GM23338 (cell line): ENCODE measurements around the gene DEK. TPM values are rescaled to one million over a fixed set of nuclear protein-coding genes. Genes with fewer than 3 reads are reported as not detected.

Source experiments
- ATAC-seq: fragments of 200-7000 bp; cut with Tn5 transposase; 3 replicates; pipeline ENCODE4 v1.9.1; 2020
- DNase-seq: peaks from one replicate; pipeline ENCODE4 v3.0.0-alpha.2; 2015; ENCODE audit warnings: low spot score
- H2AFZ ChIP-seq: fragments of 200-600 bp; sonication (generic); 2 replicates; pipeline ENCODE4 v1.8.0; 2016; ENCODE audit warnings: antibody characterized with exemption, mild to moderate bottlenecking, moderate library complexity
- H3F3A ChIP-seq: fragments of 200-600 bp; sonication (generic); replicated peaks from 2 replicates; pipeline ENCODE4 v1.8.0; 2017; ENCODE audit warnings: antibody characterized with exemption, mixed run types, low read depth
- H3K27ac ChIP-seq: fragments of 200-600 bp; sonication (generic); 2 replicates; pipeline ENCODE4 v1.6.1; 2016; ENCODE audit warnings: low read depth
- H3K27me3 ChIP-seq: fragments of 200-600 bp; sonication (generic); 2 replicates; pipeline ENCODE4 v1.8.0; 2016; ENCODE audit warnings: mild to moderate bottlenecking, mixed run types, moderate library complexity; ENCODE audit not compliant: insufficient read depth
- H3K36me3 ChIP-seq: fragments of 200-600 bp; sonication (generic); 2 replicates; pipeline ENCODE4 v1.8.0; 2016; ENCODE audit warnings: mild to moderate bottlenecking; ENCODE audit not compliant: insufficient read depth
- H3K4me1 ChIP-seq: fragments of 200-600 bp; sonication (generic); 2 replicates; pipeline ENCODE4 v1.8.0; 2016; ENCODE audit warnings: mild to moderate bottlenecking, moderate library complexity; ENCODE audit not compliant: insufficient read depth
- H3K4me2 ChIP-seq: fragments of 200-600 bp; sonication (generic); 2 replicates; pipeline ENCODE4 v1.7.1; 2017; ENCODE audit warnings: mixed run types
- H3K4me3 ChIP-seq: fragments of 200-600 bp; sonication (generic); 2 replicates; pipeline ENCODE4 v1.6.1; 2016; ENCODE audit warnings: mixed run types
- H3K79me2 ChIP-seq: fragments of 200-600 bp; sonication (generic); replicated peaks from 2 replicates; pipeline ENCODE4 v1.8.0; 2017; ENCODE audit warnings: mild to moderate bottlenecking; ENCODE audit not compliant: insufficient read depth
- H3K9me2 ChIP-seq: fragments of 200-600 bp; sonication (generic); 2 replicates; pipeline ENCODE4 v1.8.0; 2017; ENCODE audit not compliant: insufficient read depth
- H4K20me1 ChIP-seq: fragments of 200-600 bp; sonication (generic); replicated peaks from 2 replicates; pipeline ENCODE4 v1.8.0; 2017; ENCODE audit warnings: mild to moderate bottlenecking; ENCODE audit not compliant: insufficient read depth
- H3K27ac Mint-ChIP-seq: 2 replicates; pipeline ENCODE4 v1.8.0; 2020; ENCODE audit warnings: inconsistent platforms, mild to moderate bottlenecking, moderate library complexity, mixed read lengths
- H3K27me3 Mint-ChIP-seq: 3 replicates; pipeline ENCODE4 v1.8.0; 2022; ENCODE audit warnings: low read depth, mild to moderate bottlenecking, moderate library complexity, mixed read lengths, inconsistent platforms; ENCODE audit not compliant: insufficient read depth, poor library complexity
- H3K36me3 Mint-ChIP-seq: 3 replicates; pipeline ENCODE4 v1.8.0; 2021; ENCODE audit warnings: low read depth, mild to moderate bottlenecking, inconsistent platforms, moderate library complexity, mixed read lengths
- H3K4me1 Mint-ChIP-seq: 3 replicates; pipeline ENCODE4 v1.8.0; 2020; ENCODE audit warnings: mild to moderate bottlenecking, inconsistent platforms, mixed read lengths
- H3K4me3 Mint-ChIP-seq: 3 replicates; pipeline ENCODE4 v1.8.0; 2021; ENCODE audit warnings: moderate library complexity, mild to moderate bottlenecking, inconsistent platforms, mixed read lengths
- H3K9me3 Mint-ChIP-seq: 3 replicates; pipeline ENCODE4 v1.8.0; 2020; ENCODE audit warnings: moderate library complexity, mild to moderate bottlenecking, inconsistent platforms, mixed read lengths
- CREB1 ChIP-seq: fragments of 250-450 bp; sonication (Bioruptor Pico); IDR thresholded peaks from 2 replicates; pipeline ENCODE4 v1.5.0; 2020; ENCODE audit warnings: low read depth, mild to moderate bottlenecking, moderate library complexity
- CTCF ChIP-seq, 2 experiments: fragments of 200-600 bp in 1 of 2; sonication (generic) in 1 of 2; conservative IDR thresholded peaks; 2 replicates each; pipeline versions ENCODE4 v1.5.1 to v1.6.1; 2016 to 2017; ENCODE audit warnings: antibody characterized with exemption in 2 of 2, low read depth in 2 of 2, mild to moderate bottlenecking in 2 of 2, moderate library complexity in 1 of 2
- ETS1 ChIP-seq: IDR thresholded peaks from 2 replicates; pipeline ENCODE4 v1.6.1; 2016; ENCODE audit warnings: antibody characterized with exemption
- EZH2phosphoT487 ChIP-seq: fragments of 200-600 bp; sonication (generic); IDR thresholded peaks from one replicate; pipeline ENCODE4 v1.8.1; 2018; ENCODE audit warnings: antibody characterized with exemption; ENCODE audit not compliant: unreplicated experiment
- JUNB ChIP-seq: IDR thresholded peaks from one replicate; pipeline ENCODE4 v1.6.1; 2016; ENCODE audit warnings: antibody characterized with exemption; ENCODE audit not compliant: unreplicated experiment
- REST ChIP-seq: IDR thresholded peaks from one replicate; pipeline ENCODE4 v1.6.1; 2018; ENCODE audit warnings: antibody characterized with exemption; ENCODE audit not compliant: unreplicated experiment
- ZNF114 ChIP-seq: fragments of 250-450 bp; sonication (Bioruptor Pico); IDR thresholded peaks from 2 replicates; pipeline ENCODE4 v1.5.0; 2020; ENCODE audit warnings: mild to moderate bottlenecking, moderate library complexity
- ZNF462 ChIP-seq: fragments of 250-450 bp; sonication (Bioruptor Pico); IDR thresholded peaks from 2 replicates; pipeline ENCODE4 v1.5.0; 2020; ENCODE audit warnings: mild to moderate bottlenecking, moderate library complexity
- polyA plus RNA-seq: library from polyadenylated mRNA; unstranded; fragments of >200 nt; fragmentation: Nextera tagmentation; extraction: Ambion mirVana; gene quantifications from 2 replicates; pipeline ENCODE4 v1.2.1, GENCODE V29; 2016
- total RNA-seq: library from RNA; depleted of rRNA; stranded (reverse); fragments of >200 nt; shearing (Covaris generic); gene quantifications from 2 replicates; pipeline ENCODE4 v1.2.3, GENCODE V29; 2014

DEK gene
- total and polyA plus RNA-seq, 2 experiments from 2014 or later = 218 to 582 TPM

GRCh38 chr6:18183766-18184165 lies 80.6 kb downstream of the DEK start (continued):
- TF ChIP-seq REST = no peak
- TF ChIP-seq EZH2phosphoT487 = no peak

DNA sequence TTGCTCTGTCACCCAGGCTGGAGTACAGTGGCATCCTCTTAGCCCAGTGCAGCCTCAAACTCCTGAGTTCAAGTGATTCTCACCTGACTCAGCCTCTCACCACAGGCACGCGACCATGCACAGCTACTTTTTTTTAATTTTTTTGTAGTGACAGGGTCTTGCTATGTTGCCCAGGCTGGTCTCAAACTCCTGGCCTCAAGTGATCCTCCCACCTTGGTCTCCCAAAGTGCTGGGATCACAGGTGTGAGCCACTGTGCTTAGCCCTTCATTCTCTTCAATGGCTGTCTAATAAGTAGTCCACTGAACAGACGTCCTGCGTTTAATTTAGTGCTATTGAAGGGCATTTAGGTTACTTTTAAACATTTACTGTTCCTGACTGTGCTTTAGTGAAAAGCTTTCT lies 81.8 kb downstream of the DEK start:
- no peaks in the 10 kb centered on the region for H3K27me3 ChIP-seq
- H2AFZ ChIP-seq = no peak overlapping the region
- H3K4me3 Mint-ChIP-seq = no peak overlapping the region
- peaks cover 2% of the 10 kb centered on the region for H3K27me3 Mint-ChIP-seq
- ATAC-seq (no peak), DNase-seq (no peak)
- H3K36me3 ChIP-seq = no peaks in the 10 kb centered on the region
- H4K20me1 ChIP-seq = no peaks in the 10 kb centered on the region
- no peak overlapping the region for H3K4me3 ChIP-seq
- H3F3A ChIP-seq = no peaks in the 10 kb centered on the region
- no peak overlapping the region; the same call in 1 of the 2 replicates for H3K27ac Mint-ChIP-seq
- no peaks in the 10 kb centered on the region for H3K79me2 ChIP-seq
- no peak overlapping the region for H3K27ac ChIP-seq
- H3K4me1 Mint-ChIP-seq = peaks cover 46% of the 10 kb centered on the region
- no peak overlapping the region for H3K4me2 ChIP-seq
- H3K36me3 Mint-ChIP-seq = peaks cover 21% of the 10 kb centered on the region; the same call in 1 of the 3 replicates
- peaks cover 21% of the 10 kb centered on the region for H3K4me1 ChIP-seq
- no peaks in the 10 kb centered on the region for H3K9me3 Mint-ChIP-seq
- no peaks in the 10 kb centered on the region for H3K9me2 ChIP-seq
- TF ChIP-seq ETS1 (no peak), EZH2phosphoT487 (no peak), ZNF114 (no peak), JUNB (no peak), REST (no peak), ZNF462 (no peak), CREB1 (no peak), CTCF (conservative IDR thresholded peaks at IDR 0.05; ENCODE audit: low read depth in 2 of 2) (no peak)
